Stimulated activated CD4-positive, alpha-beta T cell treated with anti-CD3 and anti-CD28 coated beads, Interleukin-12 subunit alpha, Interleukin-12 subunit beta, amount 100 ng/mL, for 48 hours (primary cell): ENCODE results near the gene SDK1.

Experiments used
- DNase-seq, 3 donors: peaks; one replicate each; pipeline ENCODE4 v3.0.0-alpha.2; 2020; ENCODE audit warnings: low read depth in 2 of 3, low spot score in 1 of 3

Gene SDK1

GRCh38 chr7:3518546-3518945 lies 217.5 kb downstream of the SDK1 start:
- no peak for DNase-seq

GRCh38 chr7:3520206-3520605 lies 219.2 kb downstream of the SDK1 start:
- DNase-seq = no peak

- DNase-seq = no peak
Measured at GRCh38 chr7:3527496-3528124, 226.6 kb downstream of the SDK1 start.

GRCh38 chr7:3533040-3533439 lies 232.0 kb downstream of the SDK1 start:
- DNase-seq = no peak

- no peak for DNase-seq
Measured at GRCh38 chr7:3537210-3537875, 236.3 kb downstream of the SDK1 start.

- no peak for DNase-seq
Measured at GRCh38 chr7:3538041-3538440, 237.0 kb downstream of the SDK1 start.

- no peak for DNase-seq
Measured at GRCh38 chr7:3540456-3541220, 239.6 kb downstream of the SDK1 start.

GRCh38 chr7:3544202-3544601 lies 243.2 kb downstream of the SDK1 start:
- no peak for DNase-seq

GRCh38 chr7:3548815-3549214 lies 247.8 kb downstream of the SDK1 start:
- no peak for DNase-seq

- no peak for DNase-seq
Measured at GRCh38 chr7:3549601-3550000, 248.5 kb downstream of the SDK1 start.

GRCh38 chr7:3551536-3551935 lies 250.5 kb downstream of the SDK1 start:
- no peak for DNase-seq

GRCh38 chr7:3552499-3552898 lies 251.4 kb downstream of the SDK1 start:
- no peak for DNase-seq

GRCh38 chr7:3558400-3558799 lies 257.3 kb downstream of the SDK1 start:
- DNase-seq = no peak

- DNase-seq = peak in 1 of 3 donors; percentile 5
Measured at GRCh38 chr7:3559278-3559677, 258.2 kb downstream of the SDK1 start.

- no peak for DNase-seq
Measured at GRCh38 chr7:3560495-3560894, 259.4 kb downstream of the SDK1 start.

GRCh38 chr7:3561932-3562331 lies 260.9 kb downstream of the SDK1 start:
- no peak for DNase-seq

- DNase-seq = no peak
Measured at GRCh38 chr7:3564231-3564630, 263.2 kb downstream of the SDK1 start.

- DNase-seq = no peak
Measured at GRCh38 chr7:3568516-3568915, 267.5 kb downstream of the SDK1 start.

- DNase-seq = no peak
Measured at GRCh38 chr7:3569643-3570042, 268.6 kb downstream of the SDK1 start.

- no peak for DNase-seq
Measured at GRCh38 chr7:3573151-3573550, 272.1 kb downstream of the SDK1 start.

GRCh38 chr7:3574386-3574785 lies 273.3 kb downstream of the SDK1 start:
- DNase-seq = no peak

GRCh38 chr7:3575753-3576531 lies 274.9 kb downstream of the SDK1 start:
- DNase-seq = no peak
